HG03457 (cell line): ENCODE measurements around the gene LRRC25.

ENCODE experiments used
- ATAC-seq: cut with Tn5 transposase; IDR thresholded peaks from one replicate; pipeline ENCODE4 v1.9.1; 2021; ENCODE audit warnings: moderate number of reproducible peaks; ENCODE audit not compliant: unreplicated experiment

LRRC25 gene

DNA sequence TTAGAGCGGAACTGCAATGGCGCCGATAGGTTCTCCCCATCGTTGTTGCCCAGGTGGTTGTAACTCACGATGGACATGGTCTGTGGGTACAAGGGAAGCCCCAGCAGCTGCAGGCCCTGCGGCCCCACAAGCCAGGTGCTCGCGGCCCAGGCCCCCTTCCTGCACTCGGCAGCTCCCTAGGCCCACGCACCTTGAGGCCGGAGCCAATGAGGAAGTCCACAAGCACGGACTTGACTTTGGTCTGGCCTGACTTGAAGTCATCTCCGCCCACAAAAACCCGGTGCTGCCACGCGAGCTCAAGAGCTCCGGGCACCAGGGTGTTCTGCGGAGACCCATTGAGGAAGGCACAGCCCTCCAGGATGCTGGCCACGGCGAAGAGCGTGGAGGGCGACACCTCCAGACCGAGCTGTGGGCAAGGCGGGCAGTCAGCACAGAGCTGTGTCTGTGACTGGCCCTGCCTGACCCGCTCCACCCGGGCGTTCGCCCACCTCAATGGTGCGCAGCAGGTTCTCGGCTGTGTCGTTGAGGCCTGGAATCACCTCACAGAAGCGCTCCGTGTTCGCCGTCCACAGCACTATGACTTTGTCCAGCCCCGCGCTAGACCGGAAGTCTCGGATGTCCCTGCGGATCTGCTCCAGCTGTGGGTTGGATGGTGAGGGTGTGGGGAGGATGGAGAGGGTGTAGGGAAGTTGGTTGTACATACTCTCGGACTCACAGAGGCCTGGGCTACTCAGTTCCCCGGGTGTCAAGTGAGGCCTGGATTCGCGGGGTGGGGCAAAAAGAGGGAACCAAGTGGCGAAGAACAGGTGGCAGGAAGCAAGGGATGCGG is 38.6 kb upstream of the LRRC25 start:
- ATAC-seq, result no peak

DNA sequence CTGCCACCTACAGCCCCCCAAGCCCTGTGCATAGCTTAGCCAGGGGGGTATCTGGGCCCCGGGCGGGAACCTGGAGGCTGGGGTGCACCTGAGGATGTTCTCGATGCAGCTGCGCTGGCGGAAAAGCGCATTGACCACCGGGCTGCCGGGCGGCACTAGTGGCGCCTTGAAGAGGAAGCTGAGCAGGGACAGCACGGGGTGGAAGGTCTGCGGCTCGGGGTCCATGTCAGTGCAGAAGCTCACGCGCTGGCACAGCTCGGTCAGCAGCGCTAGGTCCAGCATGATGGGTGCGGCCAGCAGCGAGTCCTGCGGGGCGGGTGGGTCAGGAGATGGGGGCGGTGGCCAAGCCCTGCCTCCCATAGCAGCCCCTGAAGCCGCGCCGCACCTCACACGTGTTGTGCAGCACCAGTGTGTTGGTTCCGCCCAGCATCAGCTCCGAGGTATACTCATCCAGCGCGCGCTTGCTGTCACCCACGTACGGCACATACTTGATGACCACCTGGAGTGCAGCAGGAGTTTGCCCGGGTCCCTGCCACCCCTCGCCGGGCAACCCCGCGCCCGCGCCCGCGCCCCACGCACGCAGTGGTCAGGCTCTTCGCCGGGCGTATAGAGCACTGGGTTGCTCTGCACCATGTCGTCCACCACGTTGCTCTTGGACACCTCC is 37.9 kb upstream of the LRRC25 start:
- no peak for ATAC-seq

DNA sequence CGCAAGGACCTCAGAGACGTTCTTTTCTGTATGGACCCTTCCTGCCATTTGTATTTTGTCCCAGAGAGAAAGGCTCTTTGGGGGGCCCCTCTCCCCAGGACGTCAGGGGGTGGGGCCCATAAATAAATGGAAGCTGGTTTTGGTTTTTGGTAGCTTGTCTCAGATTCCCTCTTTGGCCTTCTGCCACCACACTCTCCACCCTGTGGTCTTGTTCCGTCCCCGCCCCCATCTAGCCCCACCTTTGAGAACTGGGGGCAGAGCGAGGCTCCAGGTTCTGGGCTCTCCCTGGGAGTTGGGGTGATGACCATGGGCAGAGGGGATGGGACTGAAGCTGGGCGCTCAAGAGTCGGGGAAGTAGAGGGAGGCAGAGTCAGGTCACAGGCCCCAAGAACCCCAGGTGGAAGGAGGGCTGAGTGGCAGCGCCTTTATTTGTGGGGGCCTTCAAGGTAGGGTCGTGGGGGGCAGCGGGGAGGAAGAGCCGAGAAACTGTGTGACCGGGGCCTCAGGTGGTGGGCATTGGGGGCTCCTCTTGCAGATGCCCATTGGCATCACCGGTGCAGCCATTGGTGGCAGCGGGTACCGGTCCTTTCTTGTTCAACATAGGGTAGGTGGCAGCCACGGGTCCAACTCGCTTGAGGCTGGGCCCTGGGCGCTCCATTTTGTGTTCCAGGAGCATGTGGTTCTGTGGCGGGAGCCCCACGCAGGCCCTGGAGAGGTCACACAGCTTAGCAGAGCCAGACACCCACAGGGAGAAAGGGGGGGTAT is 37.2 kb upstream of the LRRC25 start:
- no peak for ATAC-seq

DNA sequence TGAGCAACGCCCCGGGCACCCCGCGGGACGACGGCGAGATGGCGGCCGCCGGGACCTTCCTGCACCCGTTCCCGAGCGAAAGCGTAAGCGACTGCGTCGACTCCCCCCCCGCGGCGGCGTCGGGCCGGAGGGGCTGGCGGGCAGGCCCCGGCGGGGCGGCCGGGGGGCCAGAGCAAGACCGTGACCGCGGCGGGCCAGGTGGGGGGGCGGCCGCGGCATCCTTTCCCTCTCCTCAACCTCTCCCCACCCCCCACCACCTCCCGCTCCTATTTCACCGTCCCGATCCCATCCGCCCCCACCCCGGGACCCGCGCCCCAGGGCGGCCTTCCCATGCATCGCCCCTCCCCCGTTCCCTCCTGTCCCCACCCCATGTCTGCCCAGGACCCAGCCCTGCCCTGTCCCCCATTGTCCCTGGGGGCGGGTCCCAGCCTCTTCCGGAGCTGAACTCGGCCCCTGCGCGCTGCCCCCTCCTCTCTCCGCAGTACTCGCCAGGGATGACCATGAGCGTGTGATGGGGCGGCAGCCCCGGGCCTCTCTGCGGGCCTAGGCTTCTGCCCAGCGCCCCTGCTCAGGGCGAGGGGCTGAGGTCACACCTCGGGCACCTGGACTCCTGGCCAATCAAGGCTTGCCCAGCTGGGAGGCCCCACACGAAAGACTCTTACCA is 36.4 kb upstream of the LRRC25 start:
- no peak for ATAC-seq

DNA sequence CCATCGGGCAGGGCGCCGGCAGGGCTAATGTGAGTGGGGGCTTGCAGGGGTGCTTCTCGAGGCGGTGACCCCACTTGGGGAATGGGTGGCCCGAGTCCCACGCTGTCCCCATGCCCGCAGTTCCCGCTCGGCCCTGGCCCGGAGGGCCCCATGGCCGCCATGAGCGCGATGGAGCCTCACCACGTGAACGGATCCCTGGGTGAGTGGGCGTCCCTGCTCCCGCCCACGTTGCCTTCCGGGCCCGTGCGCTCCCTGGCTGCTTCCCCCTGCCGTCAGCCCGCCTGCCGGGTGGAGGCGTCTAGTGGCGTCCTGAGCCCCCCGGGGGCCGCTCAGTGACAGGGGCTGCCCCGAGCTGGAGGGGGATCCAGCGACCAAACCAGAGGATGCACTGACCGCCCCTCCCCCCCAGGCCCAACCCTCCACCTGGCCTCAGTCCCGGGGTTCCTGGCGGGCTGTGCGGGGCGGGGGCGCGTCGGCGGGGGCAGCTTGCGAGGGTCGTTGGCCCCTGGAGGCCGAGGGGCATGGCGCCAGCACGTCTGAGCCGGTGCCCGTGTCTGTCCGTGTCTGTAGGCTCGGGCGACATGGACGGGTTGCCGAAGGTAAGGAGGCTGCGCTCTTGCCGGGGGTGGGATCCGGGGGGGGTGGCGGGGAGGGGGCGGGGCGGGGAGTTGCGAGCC is 35.7 kb upstream of the LRRC25 start:
- no peak for ATAC-seq

DNA sequence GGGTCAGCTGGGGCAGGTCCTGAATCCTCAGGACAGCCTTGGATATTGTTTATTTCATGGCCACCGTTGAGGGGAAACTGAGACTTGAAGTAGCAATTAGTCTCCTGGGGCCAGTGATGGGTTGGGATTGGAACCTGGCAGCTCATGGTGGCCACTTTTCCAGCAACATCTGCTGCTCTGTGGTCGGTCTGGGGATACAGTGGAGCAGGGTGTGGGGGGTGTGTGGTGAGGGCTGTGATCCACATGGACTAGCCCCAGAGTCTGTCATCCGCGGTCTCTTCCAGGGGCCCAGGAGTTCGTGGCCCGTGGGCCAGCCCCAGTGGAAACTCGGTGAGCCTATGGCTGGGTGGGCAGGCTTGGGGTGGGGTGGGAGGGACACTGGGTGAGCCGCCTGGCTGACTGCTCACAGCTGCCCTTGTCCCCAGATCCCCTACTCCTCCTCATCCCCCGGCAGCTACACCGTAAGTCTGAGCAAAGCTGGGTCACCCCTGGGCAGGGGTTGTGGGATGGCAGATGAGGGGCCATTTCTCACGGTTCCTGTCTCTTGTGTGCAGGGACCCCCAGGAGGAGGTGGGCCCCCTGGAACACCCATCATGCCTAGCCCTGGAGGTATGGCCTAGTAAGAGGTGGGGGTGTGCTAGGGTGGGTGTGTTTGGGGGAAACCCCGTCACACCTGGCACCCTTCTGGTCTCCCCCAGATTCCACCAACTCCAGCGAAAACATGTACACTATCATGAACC is 35.0 kb upstream of the LRRC25 start:
- ATAC-seq, result no peak

DNA sequence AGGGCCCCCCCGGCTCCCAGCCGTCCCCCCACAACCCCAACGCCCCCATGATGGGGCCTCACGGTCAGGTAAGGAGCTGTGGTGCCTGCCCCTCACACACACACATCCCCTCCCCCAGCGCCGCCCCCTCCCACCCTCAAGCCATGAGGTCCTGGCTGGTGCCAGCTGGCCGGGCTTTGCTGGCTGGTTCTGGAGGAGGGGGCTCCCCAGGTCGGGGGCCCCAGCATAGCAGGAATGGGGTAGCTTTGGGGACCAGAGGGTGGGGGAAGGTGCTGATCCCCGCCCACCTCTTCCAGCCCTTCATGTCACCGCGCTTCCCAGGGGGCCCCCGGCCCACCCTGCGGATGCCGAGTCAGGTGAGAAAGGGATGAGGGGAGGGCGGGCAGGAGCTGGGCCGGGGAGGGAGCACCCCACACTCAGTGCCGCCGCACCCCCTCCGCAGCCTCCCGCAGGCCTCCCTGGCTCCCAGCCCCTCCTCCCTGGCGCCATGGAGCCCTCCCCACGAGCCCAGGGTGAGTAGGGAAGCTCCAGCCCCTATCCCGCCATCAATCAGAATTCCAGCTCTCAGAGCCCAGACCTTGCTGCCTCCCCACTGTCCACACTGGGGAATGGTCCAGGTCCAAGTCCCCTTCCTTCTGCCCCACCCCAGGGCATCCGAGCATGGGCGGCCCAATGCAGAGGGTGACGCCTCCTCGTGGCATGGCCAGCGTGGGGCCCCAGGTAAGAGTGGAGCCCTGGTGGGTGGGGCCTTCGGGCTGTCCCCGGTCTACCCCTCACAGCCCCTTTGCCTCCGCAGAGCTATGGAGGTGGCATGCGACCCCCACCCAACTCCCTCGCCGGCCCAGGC is 34.2 kb upstream of the LRRC25 start:
- ATAC-seq, result no peak

DNA sequence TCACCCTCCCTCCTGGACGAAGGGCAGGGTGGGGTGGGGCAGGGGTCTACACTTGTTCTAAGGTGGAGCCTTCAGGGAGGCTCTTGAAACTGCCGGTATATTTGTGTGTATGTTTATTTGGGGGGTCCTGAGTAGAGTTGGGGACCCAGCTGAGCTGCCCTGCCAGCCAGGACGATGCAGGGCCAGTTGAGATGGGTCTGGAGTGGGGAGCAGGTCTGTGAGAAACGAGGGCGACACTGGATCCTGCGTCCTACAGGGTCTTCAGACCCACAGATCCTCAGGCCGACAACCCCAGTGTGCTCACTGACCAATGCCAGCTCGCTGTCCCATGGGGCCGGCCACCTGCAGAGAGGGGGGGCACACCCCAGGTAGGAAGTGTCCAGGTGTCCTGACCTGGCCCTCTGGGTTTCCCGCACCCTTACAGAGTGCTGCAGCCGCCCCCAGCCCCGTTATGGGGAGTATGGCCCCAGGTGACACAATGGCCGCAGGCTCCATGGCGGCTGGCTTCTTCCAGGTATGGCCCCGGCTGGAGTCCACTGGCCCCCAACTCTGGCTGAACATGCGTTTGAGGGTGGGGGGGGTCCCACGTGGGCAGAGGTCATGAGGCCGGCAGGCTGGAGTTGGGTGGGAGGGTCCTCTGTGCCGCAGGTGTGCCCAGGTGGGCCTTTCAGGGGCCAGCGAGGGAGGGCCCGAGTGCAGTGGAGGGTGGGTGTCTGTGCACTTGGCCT is 33.2 kb upstream of the LRRC25 start:
- ATAC-seq, result no peak

DNA sequence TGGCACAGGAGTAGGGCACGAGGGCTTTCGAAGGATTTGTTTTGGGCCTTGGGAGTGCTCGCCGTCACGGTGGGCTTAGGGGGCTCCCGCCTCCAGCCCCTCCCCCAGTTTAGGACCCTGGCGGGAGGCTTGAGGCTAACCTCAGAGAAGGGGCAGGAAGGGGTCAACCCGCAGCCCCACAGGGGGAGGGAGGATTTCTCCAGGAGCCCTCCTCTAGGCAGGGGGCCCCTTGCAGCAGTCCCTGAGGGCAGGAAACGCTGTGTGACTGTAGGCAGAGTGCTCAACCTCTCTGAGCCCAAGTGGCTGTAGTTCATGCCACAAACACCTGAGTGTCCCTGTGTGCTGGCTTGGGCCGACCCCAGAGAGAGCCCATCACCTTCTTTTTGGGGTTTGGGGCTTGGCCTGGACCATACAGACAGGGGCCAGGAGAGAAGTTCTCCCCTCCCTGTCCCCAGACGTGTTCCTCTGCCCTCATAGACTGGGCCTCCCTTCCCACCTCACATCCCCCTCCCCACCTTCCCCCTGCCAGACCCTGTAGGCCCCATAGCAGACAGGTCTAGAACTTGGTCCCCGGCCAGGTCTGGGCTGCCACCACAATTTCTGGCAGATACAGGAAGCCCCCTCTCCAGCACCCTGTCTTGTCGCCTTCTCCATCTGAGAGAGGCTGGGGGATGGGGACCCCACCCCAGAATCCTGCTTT is 32.4 kb upstream of the LRRC25 start:
- ATAC-seq, result no peak

DNA sequence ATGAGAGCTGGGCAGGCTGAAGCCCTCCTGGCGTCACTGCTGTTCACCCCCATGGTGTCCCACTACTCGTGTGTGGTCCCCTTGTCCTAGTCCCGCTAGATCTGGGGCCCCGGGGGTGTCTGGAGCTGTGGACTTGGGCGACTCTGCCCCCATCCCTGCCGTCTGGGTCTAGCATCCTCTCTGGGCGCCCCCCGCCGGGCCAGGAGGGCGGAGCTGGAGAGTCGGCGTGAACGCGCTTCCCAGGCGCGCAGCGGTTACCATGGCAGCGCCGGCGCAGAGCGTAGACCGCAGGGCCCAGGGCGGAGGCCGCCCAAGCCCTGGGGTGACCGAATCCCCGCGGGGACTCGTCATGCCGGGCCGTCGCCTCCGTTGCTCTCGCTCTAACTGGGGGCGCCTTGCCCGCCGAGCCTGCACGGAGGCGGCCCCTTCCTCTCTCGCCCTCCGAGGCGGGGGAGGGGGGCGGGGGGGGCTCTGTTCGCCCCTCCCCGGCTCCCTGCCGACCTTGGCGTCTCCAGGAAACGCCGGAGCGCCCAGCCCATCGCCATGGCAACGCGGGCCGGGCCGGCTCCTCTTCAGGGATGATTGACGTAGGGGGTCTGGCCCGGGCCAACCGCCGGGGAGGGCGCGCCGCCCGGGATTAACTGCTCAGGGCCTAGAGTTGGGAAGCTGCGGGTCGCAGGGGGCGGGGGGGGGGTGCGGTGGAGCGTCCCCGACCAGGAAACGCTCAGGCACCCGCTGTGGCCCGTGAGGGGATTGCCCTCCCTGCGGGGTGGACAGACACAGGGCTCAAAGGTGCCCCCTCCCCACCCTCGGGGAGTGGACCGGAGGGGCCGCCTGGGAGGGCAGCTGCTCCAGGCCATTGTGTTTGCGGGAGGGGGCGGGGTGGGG is 31.6 kb upstream of the LRRC25 start:
- peak; percentile 44 for ATAC-seq

DNA sequence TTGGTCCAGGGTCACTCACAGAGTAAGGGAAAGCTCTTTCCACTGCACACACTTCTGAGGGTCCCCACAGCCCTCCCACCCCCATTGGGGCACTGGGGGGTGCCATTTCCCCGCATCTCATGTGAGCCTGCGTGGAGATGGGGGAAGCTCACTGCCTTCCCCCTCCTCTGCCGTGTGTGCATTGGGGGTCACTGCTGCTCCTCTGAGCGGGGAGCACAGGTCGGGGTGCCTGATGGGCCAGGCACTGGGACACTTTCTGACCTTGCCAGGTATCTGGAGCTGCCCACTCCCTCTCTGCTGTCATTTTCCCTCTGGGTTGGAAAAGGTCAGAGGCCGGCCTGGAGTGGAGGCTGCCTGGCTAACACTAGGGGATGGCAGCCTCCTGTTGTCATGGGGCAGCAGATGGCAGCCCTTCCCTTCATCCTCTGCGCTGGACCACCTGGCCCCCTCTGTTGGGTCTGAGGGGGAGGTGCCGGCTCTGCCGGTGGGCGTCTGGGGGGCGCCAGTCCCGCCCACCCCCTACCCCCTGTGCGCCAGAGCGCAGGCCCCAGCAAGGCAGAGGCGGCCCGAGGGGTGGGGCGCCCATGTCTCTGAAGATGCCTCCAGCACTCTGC is 30.9 kb upstream of the LRRC25 start:
- no peak for ATAC-seq

DNA sequence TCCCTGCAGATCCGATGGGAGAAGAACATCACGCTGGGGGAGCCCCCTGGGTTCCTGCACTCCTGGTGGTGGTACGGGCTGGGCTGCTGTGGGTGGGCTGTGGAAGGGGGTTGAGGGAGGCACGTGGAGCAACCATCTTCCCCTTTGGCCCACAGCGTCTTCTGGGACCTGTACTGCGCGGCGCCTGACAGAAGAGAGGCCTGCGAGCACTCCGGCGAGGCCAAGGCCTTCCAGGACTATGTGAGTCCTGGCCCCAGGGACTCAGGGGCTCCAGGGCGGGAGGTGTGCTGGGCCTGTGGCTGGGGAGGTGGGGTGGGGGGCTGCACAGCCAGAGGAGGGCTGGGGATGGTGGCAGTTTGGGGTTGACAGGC is 30.3 kb upstream of the LRRC25 start:
- no peak for ATAC-seq

DNA sequence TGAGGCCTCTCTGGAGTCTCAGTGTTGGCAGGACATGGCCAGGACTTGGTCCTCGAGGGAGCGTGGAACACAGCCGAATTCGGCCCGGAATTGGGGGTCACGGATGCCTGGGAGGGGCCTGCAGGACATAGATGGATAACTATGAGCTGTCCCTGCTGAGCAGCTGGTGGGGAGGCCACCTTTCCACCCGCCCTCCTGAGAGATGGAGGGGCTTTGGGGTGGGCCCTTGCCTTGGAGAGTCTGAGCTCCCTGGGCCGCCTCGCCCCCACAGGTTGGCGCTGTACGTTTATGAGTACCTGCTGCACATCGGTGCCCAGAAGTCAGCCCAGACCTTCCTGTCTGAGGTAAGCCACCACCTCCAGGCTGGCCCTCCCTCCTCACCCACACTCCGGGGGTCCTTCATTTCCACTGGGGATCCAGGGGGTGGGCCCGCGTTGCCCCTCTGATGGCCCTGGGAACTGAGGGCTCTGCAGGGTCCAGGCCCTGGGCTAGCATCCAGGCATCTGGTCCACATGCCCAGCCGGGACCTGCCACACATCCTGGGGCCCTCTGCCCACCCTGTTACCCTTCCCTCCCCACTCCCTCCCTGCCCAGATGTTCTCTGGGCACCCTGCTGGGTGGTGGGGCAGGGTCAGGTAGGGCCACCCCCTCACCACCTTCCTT is 29.8 kb upstream of the LRRC25 start:
- no peak for ATAC-seq

DNA sequence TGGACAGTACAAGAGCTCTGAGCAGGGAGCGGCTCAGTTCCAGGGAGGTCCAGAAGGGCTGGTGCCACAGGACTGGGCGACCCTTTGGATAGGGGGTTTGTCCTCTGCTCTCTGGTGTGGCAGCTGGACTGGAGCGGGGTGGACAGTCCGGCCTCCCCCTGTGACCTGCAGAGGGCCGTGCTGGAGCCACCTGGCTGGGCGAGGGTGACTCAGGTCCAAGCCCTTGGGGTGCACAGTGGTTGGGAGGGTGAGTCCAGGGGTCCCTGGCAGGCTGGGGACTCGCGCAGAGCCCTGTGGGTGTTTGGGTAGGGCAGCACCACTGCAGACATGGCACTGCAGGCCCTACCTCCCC is 29.0 kb upstream of the LRRC25 start:
- ATAC-seq, result no peak

DNA sequence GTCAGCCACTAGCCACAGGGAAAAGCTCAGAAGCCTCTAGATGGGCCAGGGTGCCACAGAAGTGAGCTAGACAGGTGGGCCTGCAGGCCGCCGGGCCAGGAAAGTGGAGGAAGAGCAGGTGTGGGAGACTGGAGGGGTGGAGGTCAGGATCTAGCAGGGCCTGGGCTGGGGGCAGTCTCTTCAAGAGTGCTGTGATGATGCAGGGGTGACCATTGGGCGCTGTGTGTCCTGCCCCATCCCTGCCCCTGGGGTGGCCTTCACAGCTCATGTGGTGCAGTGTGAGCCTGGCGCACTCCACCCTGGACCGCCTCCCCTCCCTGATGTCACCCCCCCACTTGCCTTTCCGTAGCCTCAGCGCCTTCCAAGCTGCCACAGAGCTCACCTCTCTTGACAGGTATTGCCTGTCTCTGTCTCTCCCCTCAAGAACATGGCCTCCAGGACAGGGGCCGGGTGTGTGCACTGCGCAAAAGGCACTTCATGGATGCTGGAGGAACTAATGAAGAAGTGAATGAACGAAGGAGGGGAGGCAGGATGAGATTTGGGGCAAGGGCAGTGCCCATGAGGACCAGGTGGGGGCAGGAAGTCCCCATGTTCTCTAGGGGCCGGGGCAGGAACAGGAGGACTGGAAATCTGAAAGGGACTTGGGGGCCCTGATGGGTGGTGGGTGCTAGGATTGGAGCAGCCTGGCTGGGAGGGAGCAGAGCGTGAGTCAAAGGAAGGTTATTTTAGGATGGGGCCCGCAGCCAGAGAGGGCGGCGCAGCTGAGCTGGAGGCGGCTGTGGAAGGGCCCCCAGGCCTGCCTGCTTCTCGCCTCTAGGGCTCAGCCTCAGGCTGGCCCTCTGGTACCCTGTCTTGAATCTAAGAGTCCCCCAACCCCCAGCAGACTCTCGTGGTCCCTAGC is 28.3 kb upstream of the LRRC25 start:
- ATAC-seq, result no peak
